CD14-positive monocyte (primary cell): ENCODE measurements around the gene OR4D10. TPM values are rescaled to one million over a fixed set of nuclear protein-coding genes. Genes with fewer than 3 reads are reported as not detected.
A peak's percentile ranks its signal among the peaks of the same experiment; 100 is the strongest.

Source experiments
- DNase-seq, 3 donors: peaks; one replicate each; pipeline ENCODE4 v3.0.0-alpha.2; 2011 to 2022
- H2AFZ ChIP-seq: 2 replicates; pipeline ENCODE4 v1.6.0; 2012; ENCODE audit warnings: mild to moderate bottlenecking, low read depth, low read length, inconsistent platforms; ENCODE audit not compliant: insufficient read depth, poor library complexity, severe bottlenecking
- H3K27ac ChIP-seq, 2 donors: 1 replicate in 1 of 2; 2 replicates in 1 of 2; pipeline ENCODE4 v1.5.1; 2012 to 2013; ENCODE audit warnings: low read length in 2 of 2, control low read depth in 1 of 2, inconsistent platforms in 1 of 2, low read depth in 1 of 2, mild to moderate bottlenecking in 1 of 2
- H3K27me3 ChIP-seq, 2 donors: one replicate each; pipeline versions ENCODE4 v1.6.0 to v1.6.1; 2011 to 2013; ENCODE audit warnings: low read length in 2 of 2; ENCODE audit not compliant: control insufficient read depth in 2 of 2, insufficient read depth in 2 of 2
- H3K36me3 ChIP-seq, 2 donors: replicated peaks in 1 of 2; 1 replicate in 1 of 2; 2 replicates in 1 of 2; pipeline versions ENCODE4 v1.5.1 to v1.6.1; 2012 to 2013; ENCODE audit warnings: low read length in 2 of 2, control low read depth in 1 of 2, inconsistent platforms in 1 of 2, mild to moderate bottlenecking in 1 of 2; ENCODE audit not compliant: insufficient read depth in 2 of 2, control insufficient read depth in 1 of 2
- H3K4me1 ChIP-seq, 2 donors: 1 replicate in 1 of 2; 2 replicates in 1 of 2; pipeline versions ENCODE4 v1.5.1 to v1.6.1; 2012 to 2013; ENCODE audit warnings: low read length in 2 of 2, control low read depth in 1 of 2, inconsistent platforms in 1 of 2, mild to moderate bottlenecking in 1 of 2, moderate library complexity in 1 of 2; ENCODE audit not compliant: insufficient read depth in 2 of 2, control insufficient read depth in 1 of 2
- H3K4me2 ChIP-seq: replicated peaks from 2 replicates; pipeline ENCODE3; 2012; ENCODE audit warnings: low read length, moderate library complexity, mild to moderate bottlenecking; ENCODE audit not compliant: poor library complexity, severe bottlenecking; ENCODE audit errors: extremely low read depth
- H3K4me3 ChIP-seq, 3 experiments: fragments of 200-600 bp in 1 of 3; sonication (generic) in 1 of 3; replicated peaks in 1 of 3; 1 replicate in 2 of 3; 2 replicates in 1 of 3; pipeline ENCODE4 v1.5.1; 2011 to 2013; ENCODE audit warnings: low read length in 3 of 3, mild to moderate bottlenecking in 3 of 3, control low read depth in 2 of 3, low read depth in 2 of 3, inconsistent platforms in 1 of 3, moderate library complexity in 1 of 3
- H3K79me2 ChIP-seq: 2 replicates; pipeline ENCODE4 v1.6.0; 2012; ENCODE audit warnings: mild to moderate bottlenecking, control low read depth, inconsistent platforms, low read length, moderate library complexity; ENCODE audit not compliant: insufficient read depth
- H3K9ac ChIP-seq: 2 replicates; pipeline ENCODE4 v1.6.0; 2017; ENCODE audit warnings: low read length, mild to moderate bottlenecking; ENCODE audit not compliant: insufficient read depth, poor library complexity, severe bottlenecking
- H3K9me3 ChIP-seq, 2 donors: replicated peaks in 1 of 2; 1 replicate in 1 of 2; 2 replicates in 1 of 2; pipeline versions ENCODE4 v1.5.1 to v1.6.1; 2012 to 2013; ENCODE audit warnings: low read length in 2 of 2, control low read depth in 1 of 2; ENCODE audit not compliant: control insufficient read depth in 1 of 2, insufficient read depth in 1 of 2
- H4K20me1 ChIP-seq: 2 replicates; pipeline ENCODE4 v1.6.0; 2012; ENCODE audit warnings: mild to moderate bottlenecking, low read length, control low read depth, moderate library complexity; ENCODE audit not compliant: insufficient read depth
- H3K27ac Mint-ChIP-seq, 7 donors: one replicate each; pipeline ENCODE4 v1.8.0; 2020; ENCODE audit warnings: mild to moderate bottlenecking in 7 of 7, mixed read lengths in 7 of 7, moderate library complexity in 6 of 7, inconsistent platforms in 2 of 7
- H3K27me3 Mint-ChIP-seq, 3 donors: one replicate each; pipeline ENCODE4 v1.8.0; 2021 to 2022; ENCODE audit warnings: low read depth in 3 of 3, mild to moderate bottlenecking in 3 of 3, mixed read lengths in 3 of 3, moderate library complexity in 3 of 3, inconsistent platforms in 1 of 3
- H3K36me3 Mint-ChIP-seq, 2 donors: one replicate each; pipeline ENCODE4 v1.8.0; 2020; ENCODE audit warnings: mixed read lengths in 2 of 2, inconsistent platforms in 1 of 2, mild to moderate bottlenecking in 1 of 2
- H3K4me1 Mint-ChIP-seq: one replicate; pipeline ENCODE4 v1.8.0; 2020; ENCODE audit warnings: mild to moderate bottlenecking, mixed read lengths
- H3K4me3 Mint-ChIP-seq, 2 donors: one replicate each; pipeline ENCODE4 v1.8.0; 2020; ENCODE audit warnings: mild to moderate bottlenecking in 2 of 2, mixed read lengths in 2 of 2, moderate library complexity in 1 of 2
- H3K9me3 Mint-ChIP-seq, 7 donors: one replicate each; pipeline ENCODE4 v1.8.0; 2020 to 2022; ENCODE audit warnings: mixed read lengths in 7 of 7, mild to moderate bottlenecking in 6 of 7, moderate library complexity in 6 of 7, inconsistent platforms in 2 of 7
- CTCF ChIP-seq: fragments of 200-600 bp; IDR thresholded peaks from one replicate; pipeline ENCODE4 v1.8.0; 2022; ENCODE audit warnings: antibody characterized with exemption, mild to moderate bottlenecking
- WGBS: methylation state at CpG from one replicate; pipeline ENCODE4 v1.1.5; 2013; ENCODE audit warnings: missing lambda C conversion rate; ENCODE audit not compliant: insufficient coverage; 5-methylcytosine and 5-hydroxymethylcytosine counted together
- intact Hi-C, 2 donors: fragments of 100-400 bp; cut with micrococcal nuclease; formaldehyde crosslinking; loops; one replicate each; pipeline versions ENCODE4 v1.15.0 to v1.15.1; 2023
- polyA plus RNA-seq, 3 donors: library from polyadenylated mRNA; depleted of rRNA in 1 of 3; unstranded in 2 of 3; stranded (reverse) in 1 of 3; fragments of 300-500 nt in 2 of 3; fragments of >200 nt in 1 of 3; fragmentation: Illumina TruSeq in 2 of 3; gene quantifications; 1 replicate in 2 of 3; 2 replicates in 1 of 3; pipeline ENCODE4 v1.2.3, GENCODE V29; 2012 to 2021

The OR4D10 gene
- polyA plus RNA-seq, 3 donors = not detected

DNA sequence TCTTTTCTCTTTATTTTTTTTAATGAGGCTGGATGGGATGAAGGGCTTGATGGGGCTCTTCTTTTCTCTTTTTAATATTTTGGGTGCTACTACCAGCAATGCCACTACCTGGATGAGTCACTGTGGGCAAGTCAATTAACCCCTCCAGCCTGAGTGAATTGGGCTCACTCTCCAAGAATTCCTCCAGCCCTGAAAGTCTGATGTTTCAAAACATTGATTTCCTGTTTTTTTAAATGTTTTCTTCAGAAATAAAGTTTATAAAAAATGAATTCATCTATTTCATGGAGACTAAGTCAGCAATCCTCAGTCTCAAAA, 46.1 kb upstream of the OR4D10 start:
- H3K27me3 Mint-ChIP-seq = peaks cover 0 to 3% (median 1%) of the 10 kb centered on the region in 3 donors
- H3K4me3 Mint-ChIP-seq = no peak overlapping the region
- Histone ChIP-seq H3K4me1 (no peaks in the 10 kb centered on the region), H4K20me1 (no peaks in the 10 kb centered on the region), H3K9me3 (no peaks in the 10 kb centered on the region), H3K27me3 (no peaks in the 10 kb centered on the region), H3K9ac (no peak overlapping the region), H3K27ac (no peak overlapping the region), H3K36me3 (no peaks in the 10 kb centered on the region), H3K4me2 (no peak overlapping the region), H2AFZ (no peak overlapping the region), H3K79me2 (no peaks in the 10 kb centered on the region), H3K4me3 (no peak overlapping the region)
- intact Hi-C loops = loop anchor here in 1 of 2 donors (10.0 kb wide), 1 partner anchor 142 kb away; no protein-coding TSS in a partner anchor
- TF ChIP-seq CTCF = no peak
- no peaks in the 10 kb centered on the region for H3K36me3 Mint-ChIP-seq
- peaks cover 2% of the 10 kb centered on the region for H3K4me1 Mint-ChIP-seq
- H3K27ac Mint-ChIP-seq = no peak overlapping the region
- H3K9me3 Mint-ChIP-seq = no peaks in the 10 kb centered on the region
- no peak for DNase-seq

DNA sequence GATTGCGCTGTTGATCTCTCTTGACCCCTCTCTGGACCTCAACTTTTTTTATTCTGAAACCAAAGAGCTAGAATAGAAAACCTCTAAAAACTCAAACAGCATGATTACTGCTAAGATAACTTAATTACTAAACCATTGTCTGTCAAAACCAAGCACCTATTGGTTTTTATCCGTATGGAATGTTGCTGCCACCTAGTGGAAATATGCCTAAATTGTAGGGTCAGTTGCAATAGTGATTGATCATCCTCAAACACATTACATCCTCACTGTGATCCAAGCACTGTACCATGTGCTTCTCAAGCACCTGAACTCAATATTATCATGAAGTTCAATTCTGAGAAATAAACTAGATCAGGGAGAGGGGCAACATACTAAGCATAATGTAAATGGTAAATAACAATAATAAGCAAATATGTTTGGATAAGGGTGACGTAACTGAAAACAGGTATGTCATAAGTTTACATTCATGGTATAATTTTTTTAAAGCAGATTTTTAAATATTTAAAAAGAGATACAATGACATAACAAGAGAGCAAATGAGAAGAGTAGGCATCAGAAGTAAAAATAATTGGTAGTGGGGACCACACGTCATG, 43.1 kb upstream of the OR4D10 start:
- peaks cover 0 to 3% (median 1%) of the 10 kb centered on the region in 3 donors for H3K27me3 Mint-ChIP-seq
- WGBS = 100% methylated on average over 1 of the region's 4 CpGs

More for the DNA sequence above, 43.1 kb upstream of the OR4D10 start:
- intact Hi-C loops = loop anchor here (2.0 to 10.0 kb wide), 4 partner anchors 138 to 259 kb away; partner anchors contain the start of gene DTX4 (in 1 of the 2)
- no peak overlapping the region for H3K4me3 Mint-ChIP-seq
- Histone ChIP-seq H3K27me3 (no peaks in the 10 kb centered on the region), H3K27ac (no peak overlapping the region), H3K79me2 (no peaks in the 10 kb centered on the region), H3K9ac (no peak overlapping the region), H4K20me1 (no peaks in the 10 kb centered on the region), H3K9me3 (no peaks in the 10 kb centered on the region), H3K4me1 (no peaks in the 10 kb centered on the region), H3K36me3 (no peaks in the 10 kb centered on the region), H2AFZ (no peak overlapping the region), H3K4me3 (no peak overlapping the region), H3K4me2 (no peak overlapping the region)
- no peaks in the 10 kb centered on the region for H3K4me1 Mint-ChIP-seq
- DNase-seq = peak; percentile 66 to 78 (median 66)
- no peaks in the 10 kb centered on the region for H3K36me3 Mint-ChIP-seq
- no peaks in the 10 kb centered on the region for H3K9me3 Mint-ChIP-seq
- no peak overlapping the region for H3K27ac Mint-ChIP-seq
- TF ChIP-seq CTCF = peak; percentile 89
